K562 (cell line): ENCODE data around the gene MACROD2. TPM values are rescaled to one million over a fixed set of nuclear protein-coding genes. Genes with fewer than 3 reads are reported as not detected.

Experiments
- AFF4 ChIP-seq: sonication (generic); formaldehyde crosslinking; IDR thresholded peaks from 2 replicates; pipeline ENCODE4 v1.8.0; 2023; ENCODE audit warnings: mild to moderate bottlenecking, missing genetic modification reagents
- HNRNPK ChIP-seq: fragments of 200-400 bp; formaldehyde crosslinking; IDR thresholded peaks from one replicate; pipeline ENCODE4 v1.6.1; 2018; ENCODE audit warnings: mild to moderate bottlenecking, low read depth, low read length; ENCODE audit not compliant: poor library complexity, severe bottlenecking
- RFX5 ChIP-seq: IDR thresholded peaks from 2 replicates; pipeline ENCODE4 v1.6.1; 2011; ENCODE audit warnings: low read depth, mild to moderate bottlenecking, improper control_type of control experiment, low read length
- ZNF740 ChIP-seq, 3 experiments: fragments of 200-800 bp in 1 of 3; sonication (Bioruptor generic) in 1 of 3; sonication (generic) in 1 of 3; formaldehyde crosslinking in 1 of 3; IDR thresholded peaks; 2 replicates each; pipeline versions ENCODE4 v1.6.1 to v1.8.0; 2016 to 2022; ENCODE audit warnings: mild to moderate bottlenecking in 2 of 3, missing compliant biosample characterization in 2 of 3, missing genetic modification characterization in 2 of 3, missing genetic modification reagents in 1 of 3
- polyA plus RNA-seq, 8 experiments: library from polyadenylated mRNA; depleted of rRNA in 4 of 8; stranded (reverse) in 5 of 8; unstranded in 3 of 8; fragments of >200 nt; fragmentation: Nextera tagmentation in 2 of 8; fragmentation: Illumina TruSeq in 1 of 8; extraction: Ambion mirVana in 2 of 8; extraction: Trizol in 1 of 8; gene quantifications; 2 replicates each; pipeline versions ENCODE4 v1.2.1 to v1.2.3, GENCODE V29; 2011 to 2014; ENCODE audit warnings: inconsistent platforms in 1 of 8, missing spikeins in 1 of 8
- total RNA-seq, 7 experiments: library from RNA; depleted of rRNA in 6 of 7; stranded (reverse); fragments of >200 nt in 6 of 7; fragmentation: Illumina TruSeq in 2 of 7; extraction: Trizol in 2 of 7; gene quantifications; 2 replicates each; pipeline versions ENCODE4 v1.2.1 to v1.2.3, GENCODE V29; 2011 to 2021; ENCODE audit warnings: low replicate concordance in 1 of 7

The MACROD2 gene
- total and polyA plus RNA-seq, 9 of the 15 experiments (the other 6 are each of a cell fraction or from before 2014, with no cell fraction given) = not detected

GRCh38 chr20:14845199-14846160, 850.2 kb downstream of the MACROD2 start (continued):
- no peak for TF ChIP-seq ZNF740 (CRISPR knock-in tag; IDR thresholded peaks at IDR 0.05)
- TF ChIP-seq ZNF740 (tag; IDR thresholded peaks at IDR 0.05) = no peak
- TF ChIP-seq HNRNPK = no peak
- no peak for TF ChIP-seq RFX5
- TF ChIP-seq AFF4 (CRISPR knock-in tag) = no peak
